NB4 (cell line): ENCODE data around the gene PLCD1.

Source experiments
- MAX ChIP-seq: IDR thresholded peaks from 2 replicates; pipeline ENCODE4 v1.6.1; 2011; ENCODE audit warnings: low read depth, low read length
- MYC ChIP-seq: IDR thresholded peaks from 2 replicates; pipeline ENCODE4 v1.6.1; 2011; ENCODE audit warnings: low read depth, low read length
- POLR2A ChIP-seq: IDR thresholded peaks from 2 replicates; pipeline ENCODE4 v1.6.1; 2011; ENCODE audit warnings: mild to moderate bottlenecking; ENCODE audit not compliant: insufficient read length; ENCODE audit errors: extremely low read depth
- TF ChIP-seq, protein P1 (sequence below): IDR thresholded peaks from one replicate; pipeline ENCODE4 v1.5.1; 2012; ENCODE audit warnings: low read depth, low read length

DNA sequence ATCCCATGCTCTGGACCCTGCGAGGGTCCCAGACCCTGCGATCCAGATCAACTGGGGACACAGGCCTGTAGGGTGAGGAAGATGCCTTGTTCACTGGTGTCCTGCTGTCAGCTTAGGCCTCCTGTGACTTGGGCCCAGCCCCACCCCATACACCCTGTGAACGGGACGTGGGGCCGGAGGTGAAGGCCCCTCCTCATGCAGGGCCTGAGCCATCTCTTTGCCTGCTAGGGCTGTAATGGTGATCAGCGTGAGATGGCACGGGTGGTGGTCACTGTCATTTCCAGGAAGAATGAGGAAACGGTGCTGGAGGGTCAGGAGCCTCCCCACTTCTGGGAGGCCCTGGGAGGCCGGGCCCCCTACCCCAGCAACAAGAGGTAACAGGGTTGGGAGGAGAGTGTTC lies 26.5 kb downstream of the PLCD1 start:
- TF ChIP-seq, protein P1, sequence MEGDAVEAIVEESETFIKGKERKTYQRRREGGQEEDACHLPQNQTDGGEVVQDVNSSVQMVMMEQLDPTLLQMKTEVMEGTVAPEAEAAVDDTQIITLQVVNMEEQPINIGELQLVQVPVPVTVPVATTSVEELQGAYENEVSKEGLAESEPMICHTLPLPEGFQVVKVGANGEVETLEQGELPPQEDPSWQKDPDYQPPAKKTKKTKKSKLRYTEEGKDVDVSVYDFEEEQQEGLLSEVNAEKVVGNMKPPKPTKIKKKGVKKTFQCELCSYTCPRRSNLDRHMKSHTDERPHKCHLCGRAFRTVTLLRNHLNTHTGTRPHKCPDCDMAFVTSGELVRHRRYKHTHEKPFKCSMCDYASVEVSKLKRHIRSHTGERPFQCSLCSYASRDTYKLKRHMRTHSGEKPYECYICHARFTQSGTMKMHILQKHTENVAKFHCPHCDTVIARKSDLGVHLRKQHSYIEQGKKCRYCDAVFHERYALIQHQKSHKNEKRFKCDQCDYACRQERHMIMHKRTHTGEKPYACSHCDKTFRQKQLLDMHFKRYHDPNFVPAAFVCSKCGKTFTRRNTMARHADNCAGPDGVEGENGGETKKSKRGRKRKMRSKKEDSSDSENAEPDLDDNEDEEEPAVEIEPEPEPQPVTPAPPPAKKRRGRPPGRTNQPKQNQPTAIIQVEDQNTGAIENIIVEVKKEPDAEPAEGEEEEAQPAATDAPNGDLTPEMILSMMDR, result no peak
- TF ChIP-seq POLR2A (no peak), MAX (no peak), MYC (no peak)
